Retina (tissue), 1 donor: ENCODE results near the gene TRNP1.
"Not testable (repeated sequence)": the region's sequence is repeated elsewhere in the genome, so short reads cannot be mapped to it uniquely, and the experiment has no call there.

Experiments used
- DNase-seq: peaks from one replicate; pipeline ENCODE4 v3.0.0-alpha.2; 2016

TRNP1 gene

GRCh38 chr1:26976621-26977510 lies 16.6 kb upstream of the TRNP1 start:
- DNase-seq: no peak

DNA sequence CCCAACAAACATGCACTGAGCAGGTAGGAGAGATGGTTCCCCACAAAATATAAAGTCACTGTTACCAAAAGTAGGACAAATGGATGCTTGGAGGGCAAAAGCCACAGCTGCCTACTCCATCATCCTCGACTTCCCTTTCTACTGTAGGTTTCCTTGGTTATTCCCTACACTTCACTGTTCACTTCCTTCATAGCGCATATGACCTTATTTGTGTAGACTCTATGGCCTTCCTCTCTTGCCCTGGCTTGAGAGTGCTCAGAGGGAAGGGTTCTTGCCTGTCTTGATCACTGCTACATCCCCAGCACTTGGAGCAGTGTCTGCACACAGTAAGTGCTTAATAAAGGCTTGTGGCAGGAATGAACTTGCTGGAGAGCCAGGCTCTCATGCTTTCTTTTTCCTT lies 14.6 kb upstream of the TRNP1 start:
- no peak for DNase-seq

GRCh38 chr1:26981146-26981846 lies 12.2 kb upstream of the TRNP1 start:
- DNase-seq: no peak

GRCh38 chr1:26983863-26984262 lies 9.6 kb upstream of the TRNP1 start:
- DNase-seq: no peak

DNA sequence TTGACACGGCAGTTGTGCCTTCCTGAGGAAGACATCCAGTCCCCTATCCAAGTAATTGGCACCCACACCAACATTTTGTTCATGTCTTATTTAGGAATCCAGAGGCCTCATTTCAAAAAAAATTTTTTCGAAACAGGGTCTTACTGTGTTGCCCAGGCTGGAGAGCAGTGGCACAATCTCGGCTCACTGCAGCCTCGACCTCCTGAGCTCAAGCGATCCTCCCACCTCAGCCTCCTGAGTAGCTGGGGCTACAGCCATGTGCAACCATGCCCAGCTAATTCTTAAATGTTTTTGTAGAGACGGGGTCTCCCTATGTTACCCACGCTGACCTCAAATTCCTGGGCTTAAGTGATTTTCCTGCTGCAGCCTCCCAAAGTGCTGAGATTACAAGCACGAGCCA lies 9.2 kb upstream of the TRNP1 start:
- DNase-seq: no peak

- DNase-seq: no peak
These were observed 6.8 kb upstream of the TRNP1 start for GRCh38 chr1:26986658-26987057.

DNA sequence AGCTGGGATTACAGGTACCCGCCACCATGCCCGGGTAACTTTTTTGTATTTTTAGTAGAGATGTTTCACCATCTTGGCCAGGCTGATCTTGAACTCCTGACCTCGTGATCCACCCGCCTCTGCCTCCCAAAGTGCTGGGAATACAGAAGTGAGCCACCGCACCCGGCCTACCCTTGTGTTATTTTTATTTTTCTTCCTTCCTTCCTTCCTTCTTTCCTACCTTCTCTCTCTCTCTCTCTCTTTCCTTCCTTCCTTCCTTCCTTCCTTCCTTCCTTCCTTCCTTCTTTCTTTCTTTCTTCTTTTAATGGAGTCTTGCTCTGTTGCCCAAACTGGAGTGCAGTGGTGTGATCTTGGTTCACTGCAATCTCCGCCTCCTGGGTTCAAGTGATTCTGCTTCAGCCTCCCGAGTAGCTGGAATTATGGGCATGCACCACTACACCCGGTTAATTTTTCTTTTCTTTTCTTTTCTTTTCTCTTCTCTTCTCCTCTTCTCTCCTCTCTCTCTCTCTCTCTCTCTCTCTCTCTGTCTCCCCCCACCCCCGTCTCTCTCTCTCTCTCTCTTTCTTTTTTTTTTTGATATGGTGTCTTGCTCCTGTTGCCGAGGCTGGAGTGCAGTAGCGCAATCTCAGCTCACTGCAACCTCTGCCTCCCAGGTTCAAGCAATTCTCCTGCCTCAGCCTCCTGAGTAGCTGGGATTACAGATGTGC lies 3.9 kb upstream of the TRNP1 start:
- DNase-seq: not testable (repeated sequence)

GRCh38 chr1:26991310-26992116 lies 2.0 kb upstream of the TRNP1 start:
- DNase-seq: no peak

- DNase-seq: peak; percentile 58
These were observed 711 bp downstream of the TRNP1 start for GRCh38 chr1:26994020-26994786.

DNA sequence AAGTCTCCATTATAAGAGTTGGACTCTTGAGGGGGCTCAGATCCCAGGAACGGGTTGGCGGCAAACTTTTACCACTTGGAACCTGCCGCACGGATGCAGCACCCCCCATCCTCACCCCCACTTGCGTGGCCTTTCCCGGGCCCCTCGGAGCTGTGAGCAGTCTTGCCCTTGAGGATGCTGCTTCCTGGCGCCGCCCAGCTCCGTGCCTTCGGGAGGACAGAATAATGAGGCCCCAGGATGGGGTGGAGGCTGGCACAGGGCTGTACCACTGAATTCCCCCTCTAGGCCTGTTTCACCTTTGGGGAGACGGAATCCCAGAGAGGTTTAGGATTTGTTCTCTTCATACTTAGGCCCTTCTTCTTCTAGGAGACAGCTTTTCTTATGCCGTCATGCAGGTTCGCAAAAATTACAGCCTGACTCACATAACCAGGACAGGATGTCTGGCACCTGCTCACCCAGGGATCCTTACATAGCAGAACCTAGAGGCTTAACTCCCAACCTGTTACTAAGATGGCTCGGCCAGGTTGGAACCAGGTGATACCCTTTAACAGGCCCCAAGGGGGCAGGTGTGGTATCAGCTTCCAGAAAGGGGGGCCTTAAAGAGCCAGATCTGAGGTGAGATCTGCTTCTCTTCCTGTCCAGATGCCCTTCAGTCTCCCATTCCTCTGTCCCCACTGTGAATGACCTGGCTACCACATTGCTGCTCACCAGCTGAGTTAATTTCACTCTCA lies 1.5 kb downstream of the TRNP1 start:
- DNase-seq: no peak

DNA sequence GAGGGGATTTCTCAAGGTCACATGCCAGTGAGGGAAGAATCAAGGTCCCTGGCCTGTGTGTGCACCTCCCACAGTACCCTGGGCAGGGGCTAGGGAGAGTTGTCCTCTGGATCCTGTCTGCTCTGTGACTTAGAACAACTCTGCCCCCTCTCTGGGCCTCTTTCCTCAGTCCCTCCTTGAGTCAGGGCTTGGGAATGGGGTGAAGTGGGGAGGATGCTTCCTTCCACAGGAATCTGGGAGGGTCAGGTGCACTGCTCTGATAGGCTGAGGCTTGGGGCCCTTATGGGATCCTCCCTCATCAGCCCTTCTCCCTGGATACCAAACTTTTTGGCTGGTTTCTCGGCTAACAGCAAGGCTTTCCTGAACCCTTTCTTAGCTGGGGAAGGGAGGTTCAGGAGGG lies 2.5 kb downstream of the TRNP1 start:
- no peak for DNase-seq

DNA sequence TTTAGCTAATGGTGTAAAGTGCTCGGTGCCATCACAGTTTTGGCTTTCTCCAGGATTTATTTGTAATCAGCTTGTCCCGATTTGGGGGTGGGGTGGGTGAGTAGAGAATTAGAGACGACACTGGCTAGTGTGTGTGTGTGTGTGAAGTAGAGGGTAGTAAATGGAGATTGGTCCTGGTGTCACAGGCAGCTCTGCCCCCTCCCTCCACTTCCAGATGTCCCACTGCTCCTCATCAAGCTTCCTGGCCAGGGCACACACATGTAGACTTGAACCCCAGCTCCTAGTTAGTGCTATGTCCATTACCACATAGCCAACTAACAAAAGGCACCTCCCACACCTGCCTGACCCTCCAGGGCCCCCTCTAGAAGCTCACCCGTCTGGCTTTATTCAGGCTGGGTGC lies 3.2 kb downstream of the TRNP1 start:
- no peak for DNase-seq

- DNase-seq: no peak
These were observed 5.2 kb downstream of the TRNP1 start for GRCh38 chr1:26998429-26999300.

DNA sequence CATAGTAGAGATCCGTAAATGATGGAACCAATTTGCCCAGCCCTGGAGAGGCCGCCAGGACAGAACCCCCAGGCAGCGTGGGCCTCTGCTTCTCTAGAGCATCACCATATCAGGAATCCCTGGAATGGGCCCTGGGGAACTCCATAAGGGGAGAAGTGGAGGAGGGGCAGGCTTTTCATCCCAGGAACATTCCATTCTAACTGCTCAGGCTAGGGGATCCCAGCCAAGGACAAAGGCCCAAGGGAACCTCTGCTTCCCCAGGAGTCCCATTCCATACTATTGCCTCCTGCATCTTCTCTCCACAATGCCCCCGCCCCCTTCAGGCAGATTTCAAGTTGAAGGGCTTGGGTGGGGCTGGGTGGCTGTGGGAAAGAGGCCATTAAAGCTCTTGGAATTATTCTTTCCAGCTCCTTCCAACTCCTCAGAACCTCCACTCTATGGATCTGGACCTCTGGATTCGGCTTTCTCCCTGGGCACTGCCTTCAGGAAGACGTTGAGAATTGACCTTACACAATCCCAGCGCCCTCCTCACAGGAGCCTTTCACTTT lies 6.0 kb downstream of the TRNP1 start:
- DNase-seq: no peak

DNA sequence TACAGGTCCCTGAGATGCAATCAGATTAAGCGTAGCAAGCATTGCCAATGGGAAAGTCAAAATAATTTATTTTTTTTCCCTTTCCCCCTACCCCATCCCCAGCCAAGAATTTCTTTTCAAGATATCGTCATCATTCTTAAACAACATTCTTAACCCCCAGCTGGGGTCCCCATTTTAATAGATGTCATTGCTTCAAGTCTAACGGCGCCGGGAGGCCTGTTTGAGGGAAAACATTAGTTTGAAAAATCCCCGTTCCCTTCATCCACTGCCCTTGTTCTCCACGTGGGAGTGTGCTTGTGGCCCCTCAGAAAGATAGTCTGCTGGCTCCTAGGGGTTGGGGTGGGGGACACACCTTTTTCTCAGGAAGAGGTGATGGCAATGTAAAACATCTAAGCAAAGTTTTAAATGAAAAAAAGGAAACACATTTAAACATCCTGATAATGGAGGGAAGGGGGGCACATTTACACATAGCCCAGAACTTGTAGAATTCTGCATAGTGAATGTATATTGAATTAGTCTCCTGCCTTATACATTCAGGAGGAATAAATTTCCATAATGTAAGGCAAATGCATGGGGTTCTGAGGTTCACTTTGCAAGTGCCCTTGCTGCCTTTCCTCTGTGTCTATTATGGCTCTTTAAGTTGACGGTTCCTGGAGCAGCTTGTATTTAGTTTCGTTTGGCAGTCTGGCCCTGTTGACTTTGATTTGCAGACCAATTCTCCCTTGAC lies 6.8 kb downstream of the TRNP1 start:
- DNase-seq: no peak

GRCh38 chr1:27000817-27001460 lies 7.4 kb downstream of the TRNP1 start:
- DNase-seq: no peak

GRCh38 chr1:27001570-27002360 lies 8.3 kb downstream of the TRNP1 start:
- peak; percentile 51 for DNase-seq
